Panc1 (cell line): ENCODE results near the gene SMARCB1. TPM values are rescaled to one million over a fixed set of nuclear protein-coding genes. Genes with fewer than 3 reads are reported as not detected.

Experiments
- ATAC-seq: fragments of 200-7000 bp; cut with Tn5 transposase; 2 replicates; pipeline ENCODE4 v1.9.1; 2020; ENCODE audit warnings: mild to moderate bottlenecking, moderate library complexity
- BruUV-seq: library from RNA; stranded (reverse); fragments of 400-500 nt; replicated peaks from 2 replicates; lab custom pipeline; 2021; lab: Mats Ljungman, UMichigan
- CTCF ChIA-PET: fragments of 300-600 bp; sonication (Branson Sonifier 250); formaldehyde crosslinking; loops from one replicate; lab custom pipeline; 2022; ENCODE audit warnings: antibody characterized with exemption; lab: Charles Lee
- POLR2A ChIA-PET: fragments of 300-600 bp; sonication (Branson Sonifier 250); formaldehyde crosslinking; loops from one replicate; lab custom pipeline; 2022; ENCODE audit warnings: antibody characterized with exemption; lab: Charles Lee
- DNase-seq: peaks from one replicate; pipeline ENCODE4 v3.0.0-alpha.2; 2010; ENCODE audit warnings: low read depth, low spot score
- H3K27ac ChIP-seq: 2 replicates; pipeline ENCODE4 v1.5.1; 2011; ENCODE audit warnings: mild to moderate bottlenecking, low read length, inconsistent platforms
- H3K27me3 ChIP-seq: fragments of 200-500 bp; sonication (Bioruptor generic); 2 replicates; pipeline ENCODE4 v1.6.0; 2014; ENCODE audit warnings: low read length, inconsistent platforms; ENCODE audit not compliant: control insufficient read depth, insufficient read depth
- H3K36me3 ChIP-seq: fragments of 200-500 bp; sonication (Bioruptor generic); 2 replicates; pipeline ENCODE4 v1.5.1; 2014; ENCODE audit warnings: inconsistent platforms, mild to moderate bottlenecking, low read length, moderate library complexity; ENCODE audit not compliant: control insufficient read depth, insufficient read depth
- H3K4me1 ChIP-seq: 2 replicates; pipeline ENCODE4 v1.5.1; 2011; ENCODE audit warnings: inconsistent platforms, mild to moderate bottlenecking, low read length, moderate library complexity; ENCODE audit not compliant: control insufficient read depth, insufficient read depth
- H3K4me3 ChIP-seq, 2 experiments: 2 replicates each; pipeline ENCODE4 v1.5.1; 2011 to 2012; ENCODE audit warnings: low read depth in 2 of 2, low read length in 2 of 2, mild to moderate bottlenecking in 2 of 2, inconsistent platforms in 1 of 2, moderate library complexity in 1 of 2
- H3K9me3 ChIP-seq: fragments of 200-500 bp; sonication (Bioruptor generic); 2 replicates; pipeline ENCODE4 v1.5.1; 2014; ENCODE audit warnings: low read depth, mild to moderate bottlenecking, inconsistent platforms, low read length, moderate library complexity; ENCODE audit not compliant: control insufficient read depth, insufficient read depth
- POLR2AphosphoS5 ChIP-seq: IDR thresholded peaks from 2 replicates; pipeline ENCODE4 v1.6.1; 2012; ENCODE audit warnings: mild to moderate bottlenecking, low read depth, low read length, moderate library complexity
- SIN3A ChIP-seq: IDR thresholded peaks from 2 replicates; pipeline ENCODE4 v1.6.1; 2012; ENCODE audit warnings: low read depth, mild to moderate bottlenecking, low read length, moderate library complexity, borderline replicate concordance; ENCODE audit not compliant: insufficient read depth
- TCF7L2 ChIP-seq: IDR thresholded peaks from 2 replicates; pipeline ENCODE4 v1.6.1; 2011; ENCODE audit warnings: mild to moderate bottlenecking, low read depth, low read length, inconsistent platforms
- in situ Hi-C: cut with HindIII; loops from 2 replicates; pipeline ENCODE4 v1.10.0; 2016; ENCODE audit warnings: low sequenced_read_pairs, low pct_unique_long_range_greater_than_20kb
- intact Hi-C: fragments of 100-400 bp; cut with micrococcal nuclease; formaldehyde crosslinking; loops from one replicate; pipeline ENCODE4 v1.10.0; 2022; ENCODE audit not compliant: unreplicated experiment
- total RNA-seq: library from RNA; stranded (reverse); gene quantifications from one replicate; pipeline ENCODE4 v1.2.1, GENCODE V29; 2021; ENCODE audit not compliant: unreplicated experiment
- TF ChIP-seq, protein P1 (sequence below): fragments of 450-650 bp; IDR thresholded peaks from 2 replicates; pipeline ENCODE4 v1.5.1; 2017; ENCODE audit warnings: mild to moderate bottlenecking
- TF ChIP-seq, protein P2 (sequence below), 2 experiments: IDR thresholded peaks; 2 replicates each; pipeline ENCODE4 v1.6.1; 2011 to 2012; ENCODE audit warnings: low read depth in 2 of 2, control low read depth in 1 of 2, low read length in 1 of 2, mild to moderate bottlenecking in 1 of 2, moderate library complexity in 1 of 2; ENCODE audit not compliant: insufficient read depth in 1 of 2

The SMARCB1 gene
- total RNA-seq, 1 experiment from 2014 or later: 70.2 TPM

DNA sequence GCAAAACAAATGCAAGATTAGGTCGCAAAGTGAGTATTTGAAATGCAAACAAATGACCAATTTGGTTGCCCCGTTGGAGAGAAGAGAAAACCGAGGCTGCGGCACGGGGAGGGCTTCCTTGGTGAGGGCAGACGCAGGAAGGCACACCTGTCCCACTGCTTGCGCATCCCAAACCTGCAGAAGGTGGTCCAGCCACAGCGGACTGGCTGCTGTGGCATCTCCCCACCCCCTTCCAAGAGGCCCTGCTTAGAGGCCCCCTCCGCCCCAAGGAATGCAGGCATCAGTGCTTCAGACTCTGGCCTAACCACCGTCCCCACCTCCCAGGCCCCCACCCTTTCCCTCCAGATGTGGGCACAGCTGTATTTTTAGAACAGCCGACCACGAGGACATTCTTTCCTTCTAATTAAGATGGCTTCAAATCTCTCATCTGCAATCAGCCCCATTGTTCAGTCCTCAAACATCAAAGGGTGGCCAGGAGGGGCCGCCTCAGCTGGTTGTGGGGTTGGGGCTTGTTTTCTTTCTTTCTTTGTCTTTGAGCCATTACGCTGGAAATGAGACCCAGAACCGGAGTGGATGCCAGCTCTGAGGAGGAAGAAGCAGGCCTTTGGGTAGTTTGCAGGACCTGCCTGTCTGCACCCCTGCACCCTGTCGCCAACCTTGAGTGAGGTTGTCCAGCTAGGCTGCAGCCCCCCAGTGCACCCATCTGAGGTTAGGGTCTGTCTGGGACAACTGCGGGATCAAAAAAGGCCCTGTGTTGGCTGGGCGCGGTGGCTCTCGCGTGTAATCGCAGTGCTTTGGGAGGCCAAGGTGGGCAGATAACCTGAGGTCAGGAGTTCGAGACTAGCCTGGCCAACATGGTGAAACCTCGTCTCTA is 61.5 kb downstream of the SMARCB1 start:
- TF ChIP-seq, protein P1, sequence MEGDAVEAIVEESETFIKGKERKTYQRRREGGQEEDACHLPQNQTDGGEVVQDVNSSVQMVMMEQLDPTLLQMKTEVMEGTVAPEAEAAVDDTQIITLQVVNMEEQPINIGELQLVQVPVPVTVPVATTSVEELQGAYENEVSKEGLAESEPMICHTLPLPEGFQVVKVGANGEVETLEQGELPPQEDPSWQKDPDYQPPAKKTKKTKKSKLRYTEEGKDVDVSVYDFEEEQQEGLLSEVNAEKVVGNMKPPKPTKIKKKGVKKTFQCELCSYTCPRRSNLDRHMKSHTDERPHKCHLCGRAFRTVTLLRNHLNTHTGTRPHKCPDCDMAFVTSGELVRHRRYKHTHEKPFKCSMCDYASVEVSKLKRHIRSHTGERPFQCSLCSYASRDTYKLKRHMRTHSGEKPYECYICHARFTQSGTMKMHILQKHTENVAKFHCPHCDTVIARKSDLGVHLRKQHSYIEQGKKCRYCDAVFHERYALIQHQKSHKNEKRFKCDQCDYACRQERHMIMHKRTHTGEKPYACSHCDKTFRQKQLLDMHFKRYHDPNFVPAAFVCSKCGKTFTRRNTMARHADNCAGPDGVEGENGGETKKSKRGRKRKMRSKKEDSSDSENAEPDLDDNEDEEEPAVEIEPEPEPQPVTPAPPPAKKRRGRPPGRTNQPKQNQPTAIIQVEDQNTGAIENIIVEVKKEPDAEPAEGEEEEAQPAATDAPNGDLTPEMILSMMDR: no peak
- no peak for TF ChIP-seq TCF7L2
- TF ChIP-seq POLR2AphosphoS5: no peak
- TF ChIP-seq, protein P2, sequence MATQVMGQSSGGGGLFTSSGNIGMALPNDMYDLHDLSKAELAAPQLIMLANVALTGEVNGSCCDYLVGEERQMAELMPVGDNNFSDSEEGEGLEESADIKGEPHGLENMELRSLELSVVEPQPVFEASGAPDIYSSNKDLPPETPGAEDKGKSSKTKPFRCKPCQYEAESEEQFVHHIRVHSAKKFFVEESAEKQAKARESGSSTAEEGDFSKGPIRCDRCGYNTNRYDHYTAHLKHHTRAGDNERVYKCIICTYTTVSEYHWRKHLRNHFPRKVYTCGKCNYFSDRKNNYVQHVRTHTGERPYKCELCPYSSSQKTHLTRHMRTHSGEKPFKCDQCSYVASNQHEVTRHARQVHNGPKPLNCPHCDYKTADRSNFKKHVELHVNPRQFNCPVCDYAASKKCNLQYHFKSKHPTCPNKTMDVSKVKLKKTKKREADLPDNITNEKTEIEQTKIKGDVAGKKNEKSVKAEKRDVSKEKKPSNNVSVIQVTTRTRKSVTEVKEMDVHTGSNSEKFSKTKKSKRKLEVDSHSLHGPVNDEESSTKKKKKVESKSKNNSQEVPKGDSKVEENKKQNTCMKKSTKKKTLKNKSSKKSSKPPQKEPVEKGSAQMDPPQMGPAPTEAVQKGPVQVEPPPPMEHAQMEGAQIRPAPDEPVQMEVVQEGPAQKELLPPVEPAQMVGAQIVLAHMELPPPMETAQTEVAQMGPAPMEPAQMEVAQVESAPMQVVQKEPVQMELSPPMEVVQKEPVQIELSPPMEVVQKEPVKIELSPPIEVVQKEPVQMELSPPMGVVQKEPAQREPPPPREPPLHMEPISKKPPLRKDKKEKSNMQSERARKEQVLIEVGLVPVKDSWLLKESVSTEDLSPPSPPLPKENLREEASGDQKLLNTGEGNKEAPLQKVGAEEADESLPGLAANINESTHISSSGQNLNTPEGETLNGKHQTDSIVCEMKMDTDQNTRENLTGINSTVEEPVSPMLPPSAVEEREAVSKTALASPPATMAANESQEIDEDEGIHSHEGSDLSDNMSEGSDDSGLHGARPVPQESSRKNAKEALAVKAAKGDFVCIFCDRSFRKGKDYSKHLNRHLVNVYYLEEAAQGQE (IDR thresholded peaks at IDR 0.05; ENCODE audit: insufficient read depth in 1 of 2, low read depth in 2 of 2, low read length in 1 of 2): no peak
- no peak for TF ChIP-seq SIN3A
- in situ Hi-C loops (no loop called here), intact Hi-C loops (loop anchor here (10.0 kb wide), 2 partner anchors 73 to 223 kb away; partner anchors contain the start of gene MMP11)
- ATAC-seq: no peak
- Histone ChIP-seq H3K36me3 (no peaks in the 10 kb centered on the region), H3K4me3 (no peak overlapping the region), H3K4me1 (no peaks in the 10 kb centered on the region; the same call in none of the 2 replicates), H3K9me3 (no peaks in the 10 kb centered on the region), H3K27ac (no peak overlapping the region), H3K27me3 (no peaks in the 10 kb centered on the region)
- CTCF ChIA-PET: interaction anchor here (0.8 kb wide), 1 partner anchor 79 kb away, joined by 3 read pairs; no protein-coding TSS in a partner anchor
- DNase-seq: no peak
- POLR2A ChIA-PET: no interaction called here
- BruUV-seq: no TSS peak

DNA sequence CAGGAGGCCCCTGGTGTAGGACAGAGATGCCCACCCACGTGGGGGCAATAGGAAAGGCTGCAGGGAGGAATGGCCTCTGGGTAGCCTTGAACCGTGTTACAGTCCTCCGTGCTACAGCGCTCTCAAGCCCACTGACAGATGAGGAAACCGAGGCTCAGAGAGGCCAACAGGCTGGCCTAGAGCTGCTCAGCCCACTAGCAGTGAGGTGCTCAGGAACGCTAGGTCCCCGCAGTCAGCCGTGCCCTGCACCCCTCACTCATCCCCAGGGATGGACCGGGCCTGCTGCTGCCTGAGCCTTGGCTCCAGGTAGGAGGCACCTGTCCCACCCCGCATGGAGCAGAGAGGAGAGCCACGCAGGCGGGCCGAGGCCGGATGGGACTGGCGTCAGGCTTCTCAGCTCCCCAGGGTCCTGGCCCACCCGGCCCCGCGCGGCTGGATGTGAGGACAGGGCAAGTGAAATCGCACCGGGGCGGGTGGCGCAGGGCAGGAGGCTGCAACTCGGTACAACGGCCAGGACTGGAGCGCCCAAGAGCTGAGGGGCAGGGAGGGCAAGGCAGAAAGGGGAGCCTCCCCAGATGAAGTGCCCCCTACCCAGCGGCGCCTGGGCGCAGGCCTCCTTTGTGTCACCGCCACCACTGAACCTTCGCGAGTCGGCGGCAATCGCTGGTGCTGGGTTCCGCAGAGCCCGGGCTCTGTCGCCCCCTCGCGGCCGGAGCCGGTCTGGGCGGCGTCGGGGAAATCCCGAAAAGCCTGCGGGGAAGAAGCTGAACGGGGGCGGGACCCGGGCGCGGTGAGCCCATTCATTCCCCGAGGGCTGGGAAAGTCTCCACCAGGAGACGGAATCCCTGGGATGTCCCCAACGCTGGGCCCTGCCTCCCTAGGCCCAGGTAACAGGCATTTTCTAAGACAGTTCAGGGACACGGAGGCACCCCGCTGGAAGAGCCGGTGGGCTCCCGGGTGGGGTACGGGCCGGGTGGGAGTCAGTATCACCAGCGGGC is 62.5 kb downstream of the SMARCB1 start:
- Histone ChIP-seq H3K9me3 (no peaks in the 10 kb centered on the region), H3K36me3 (no peaks in the 10 kb centered on the region), H3K27ac (no peak overlapping the region), H3K4me3 (peak overlapping the region; percentile 32 to 47), H3K27me3 (no peaks in the 10 kb centered on the region), H3K4me1 (no peaks in the 10 kb centered on the region; the same call in none of the 2 replicates)
- no peak for TF ChIP-seq POLR2AphosphoS5
- TF ChIP-seq, protein P1: peak; percentile 94
- TF ChIP-seq TCF7L2: 0 out of 2 replicates have a peak, but pooled peaks have one; percentile 48
- no TSS peak for BruUV-seq
- no peak for DNase-seq
- intact Hi-C loops (loop anchor here (10.0 kb wide), 2 partner anchors 75 to 225 kb away; partner anchors contain the start of gene MMP11), in situ Hi-C loops (no loop called here)
- ATAC-seq: peak; percentile 91
- CTCF ChIA-PET: interaction anchor here (0.5 to 1.4 kb wide), 6 partner anchors 8 to 263 kb away, joined by 3 to 7 read pairs (median 4); partner anchors contain the start of gene SLC2A11
- POLR2A ChIA-PET: no interaction called here
